GM18951 (cell line): Measurements from ENCODE around the gene ZNF771.
A peak's percentile ranks its signal among the peaks of the same experiment; 100 is the strongest.

ENCODE experiments used
- POLR2A ChIP-seq: IDR thresholded peaks from 4 replicates; pipeline ENCODE4 v1.6.1; 2011; ENCODE audit warnings: mild to moderate bottlenecking; ENCODE audit not compliant: insufficient read length, insufficient read depth; ENCODE audit errors: extremely low read depth
- in situ Hi-C: fragments of 300-500 bp; cut with MboI; formaldehyde crosslinking; loops from one replicate; pipeline ENCODE4 v1.12.0; 2022; ENCODE audit warnings: low sequenced_read_pairs, mixed read lengths, inconsistent platforms; ENCODE audit not compliant: unreplicated experiment

Gene ZNF771

DNA sequence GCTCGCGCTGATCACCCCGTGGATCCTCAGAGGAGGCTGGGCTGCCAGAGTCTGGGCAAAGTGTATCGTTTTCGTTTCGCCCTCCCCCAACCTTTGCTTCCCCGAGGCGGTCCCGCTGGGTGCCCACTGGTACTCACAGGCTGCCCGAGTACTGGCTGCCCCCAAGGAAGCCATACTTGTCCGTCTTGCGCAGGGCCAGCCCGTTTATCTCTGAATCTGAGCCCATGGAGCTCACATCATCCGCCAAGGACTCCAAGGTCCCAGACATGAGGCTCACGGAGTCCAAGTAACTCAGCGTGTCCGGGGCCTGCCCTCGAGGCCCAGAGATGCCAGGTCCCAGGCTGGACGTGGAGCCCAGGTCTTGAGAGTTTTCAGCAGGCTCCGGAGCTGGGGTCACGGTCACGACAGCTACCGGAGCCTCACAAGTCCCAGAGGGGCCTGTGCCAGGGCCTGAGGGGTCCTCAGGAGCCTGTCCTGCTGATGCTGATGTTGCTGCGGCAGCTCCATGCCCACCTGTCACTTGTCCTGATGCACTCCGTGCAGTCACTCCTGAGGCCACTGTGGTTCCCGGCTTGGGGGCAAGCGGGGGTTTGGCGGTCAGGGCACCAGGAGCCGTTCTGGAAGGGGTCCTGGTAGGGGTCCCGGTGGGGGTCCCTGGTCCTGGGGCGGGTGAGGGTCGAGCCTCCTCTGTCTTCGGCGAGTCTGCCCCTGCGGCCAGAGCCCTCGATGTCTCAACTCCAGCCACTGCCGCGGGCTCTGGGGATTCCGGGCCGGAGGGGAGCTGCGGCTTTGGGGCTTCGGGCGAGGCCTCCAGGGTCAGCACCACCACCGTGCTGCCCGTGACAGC, 38.1 kb upstream of the ZNF771 start:
- TF ChIP-seq POLR2A = no peak
- in situ Hi-C loops = no loop called here

DNA sequence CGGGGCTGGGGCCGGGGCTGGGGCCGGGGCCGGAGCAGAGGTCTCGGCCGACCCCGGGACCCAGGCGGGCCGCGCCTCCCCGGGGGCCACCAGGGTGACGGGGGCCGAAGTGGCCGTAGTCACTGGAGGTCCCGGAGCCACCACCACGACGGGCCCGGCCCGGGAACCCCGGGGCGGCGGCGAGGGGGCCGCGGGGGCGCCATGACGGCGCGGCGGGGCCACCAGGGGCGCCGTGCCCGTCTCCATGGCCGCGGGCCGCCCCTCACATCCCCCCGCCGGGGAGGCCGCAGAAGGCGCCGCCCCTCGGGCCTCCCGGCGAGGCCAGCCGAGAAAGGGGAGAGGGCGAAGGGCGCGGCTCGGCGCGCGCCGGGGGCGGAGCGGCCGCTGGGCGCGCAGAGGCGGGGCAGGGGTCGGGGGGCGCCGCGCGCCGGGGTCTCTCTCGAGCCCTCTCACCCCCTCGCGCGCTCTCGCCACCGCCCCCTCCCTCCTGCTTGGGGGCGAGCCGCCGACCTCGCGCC, 37.4 kb upstream of the ZNF771 start:
- in situ Hi-C loops = no loop called here
- TF ChIP-seq POLR2A = peak; percentile 73

DNA sequence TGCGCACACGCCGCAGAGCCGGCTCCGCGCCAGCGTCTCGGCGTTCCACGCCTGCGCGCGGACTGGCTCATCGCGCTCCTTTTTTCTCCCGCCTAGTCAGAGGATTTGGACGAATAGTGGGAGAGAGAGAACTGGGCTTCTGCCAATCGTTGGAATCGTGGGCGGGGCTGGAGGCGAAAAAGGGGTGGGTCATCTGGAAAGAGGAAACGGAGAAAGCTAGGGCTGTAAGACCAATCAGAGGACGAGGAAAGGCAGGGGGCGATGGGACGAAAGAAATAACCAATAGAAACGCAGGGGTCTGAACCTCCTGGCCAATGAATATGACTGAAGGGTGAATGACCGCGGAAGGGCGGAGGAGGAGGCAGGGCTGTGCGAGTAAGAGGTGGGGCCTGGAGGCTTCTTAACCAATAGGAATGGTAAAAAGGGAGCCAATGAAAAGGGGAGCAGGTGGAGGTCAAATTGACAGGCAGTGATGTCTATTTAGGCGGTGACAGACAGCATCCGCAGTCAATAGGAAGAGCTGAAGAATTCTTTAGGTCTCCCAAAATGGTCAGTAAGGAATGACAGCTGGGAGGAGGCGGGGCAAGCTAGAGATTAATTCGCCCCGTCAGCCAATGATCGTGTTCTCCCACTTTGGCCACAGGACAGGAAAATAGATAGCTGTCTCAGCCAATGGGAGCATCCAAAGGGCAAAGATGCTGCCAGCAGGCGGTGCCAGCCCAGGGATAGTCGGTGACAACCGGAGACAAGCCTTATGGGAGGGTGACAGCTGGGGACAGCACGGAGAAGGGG, 36.8 kb upstream of the ZNF771 start, which contains the start of gene TBC1D10B:
TBC1D10B (minus strand) TSS at position 39 of the 792 bp plus-strand sequence. CDS start 311 bp downstream, outside the sequence.
- in situ Hi-C loops = no loop called here
- no peak for TF ChIP-seq POLR2A

DNA sequence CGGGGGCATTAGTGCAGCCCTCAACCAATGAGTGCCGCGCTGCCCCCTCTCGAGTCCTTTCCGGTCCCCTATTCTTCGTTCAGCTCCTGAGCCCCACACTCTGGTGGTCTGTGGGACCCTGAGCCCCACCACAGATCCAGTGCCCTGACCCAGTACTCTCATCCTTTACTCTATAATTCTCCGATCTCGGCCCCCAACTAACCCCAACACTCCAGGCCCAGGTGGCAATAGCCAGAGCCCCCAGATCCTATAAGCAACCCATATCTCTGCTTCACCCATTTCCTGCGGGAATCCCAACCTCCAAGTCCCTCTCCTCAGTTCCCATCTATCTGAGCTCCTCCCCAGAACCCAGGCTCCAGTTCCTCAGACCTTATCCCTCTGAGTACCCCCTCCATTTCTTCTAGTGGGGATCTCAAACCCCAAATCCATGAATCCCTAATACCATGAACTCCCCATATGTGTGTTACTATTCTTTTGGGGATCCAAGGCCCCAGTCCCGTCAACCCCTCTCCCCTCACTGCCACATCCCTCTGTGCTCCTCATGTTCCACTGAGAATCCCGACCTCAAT, 36.1 kb upstream of the ZNF771 start:
- peak; percentile 68 for TF ChIP-seq POLR2A
- in situ Hi-C loops = no loop called here

DNA sequence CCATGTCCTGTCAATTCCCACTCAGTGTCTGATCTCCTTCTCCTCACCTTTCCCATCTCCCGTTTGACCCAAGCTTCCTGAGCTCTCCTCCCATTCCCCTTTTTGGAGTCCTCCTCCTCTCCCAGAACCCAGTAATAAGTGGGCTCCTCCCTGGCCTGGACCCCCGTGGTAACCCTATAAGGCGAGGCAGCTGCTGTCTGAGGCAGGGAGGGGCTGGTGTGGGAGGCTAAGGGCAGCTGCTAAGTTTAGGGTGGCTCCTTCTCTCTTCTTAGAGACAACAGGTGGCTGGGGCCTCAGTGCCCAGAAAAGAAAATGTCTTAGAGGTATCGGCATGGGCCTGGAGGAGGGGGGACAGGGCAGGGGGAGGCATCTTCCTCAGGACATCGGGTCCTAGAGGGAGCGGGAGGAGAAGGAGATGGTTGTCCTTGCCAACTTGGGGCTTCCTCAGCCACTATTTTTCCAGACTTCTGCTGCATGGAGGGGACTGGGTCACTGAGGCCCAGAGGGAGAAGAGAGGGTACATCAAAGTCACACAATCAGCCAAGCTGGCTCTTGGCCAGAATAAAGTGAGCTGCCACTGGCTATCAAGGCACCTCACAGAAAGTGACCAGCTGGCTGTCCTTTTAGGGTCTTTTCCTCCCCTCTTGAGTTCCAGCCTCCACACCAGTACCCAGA, 35.2 kb upstream of the ZNF771 start:
- TF ChIP-seq POLR2A = no peak
- in situ Hi-C loops = no loop called here

DNA sequence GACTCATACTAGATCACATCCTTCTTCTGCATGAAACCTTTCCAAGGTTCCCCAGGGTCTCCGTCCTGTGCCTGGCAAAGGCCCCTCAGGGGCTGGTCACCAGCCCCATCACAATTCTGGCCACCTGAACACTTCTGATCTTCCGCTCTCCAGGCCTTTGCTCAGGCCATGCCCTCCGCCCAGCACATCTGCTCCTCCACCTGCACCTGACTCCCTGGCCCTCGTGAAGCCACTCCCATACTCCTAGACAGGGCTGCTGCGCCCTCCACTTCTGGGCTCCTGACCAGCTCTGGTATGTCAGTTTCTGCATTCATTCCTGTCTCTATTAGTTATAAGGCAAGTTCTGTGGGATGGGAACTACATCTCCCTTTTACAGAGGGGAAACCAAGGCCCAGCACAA, 34.7 kb upstream of the ZNF771 start:
- no peak for TF ChIP-seq POLR2A
- in situ Hi-C loops = no loop called here

DNA sequence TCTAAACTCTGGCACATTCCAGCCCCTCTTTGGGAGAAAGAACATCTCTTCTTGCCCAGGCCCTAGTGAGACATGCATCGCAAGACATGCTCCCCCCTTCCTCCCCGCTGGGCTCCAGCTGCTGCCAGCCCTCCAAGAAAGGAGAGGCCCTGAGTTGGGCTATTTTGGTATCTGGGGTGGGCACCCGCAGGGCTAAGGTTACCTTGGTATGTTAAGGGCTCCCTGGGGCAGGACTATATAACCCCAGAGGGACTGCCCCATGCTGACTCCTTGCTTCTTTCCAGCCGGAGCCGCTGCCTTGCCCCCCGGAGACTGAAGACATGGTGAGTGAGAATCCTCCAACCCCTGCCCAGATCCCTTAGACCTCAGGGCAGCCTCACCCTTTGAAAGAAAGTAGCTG, 32.9 kb upstream of the ZNF771 start, which contains the start of gene MYL11:
MYL11 (plus strand) TSS at position 265 of the 400 bp plus-strand sequence; CDS start at position 321, 56 bp downstream.
- no peak for TF ChIP-seq POLR2A
- in situ Hi-C loops = no loop called here

DNA sequence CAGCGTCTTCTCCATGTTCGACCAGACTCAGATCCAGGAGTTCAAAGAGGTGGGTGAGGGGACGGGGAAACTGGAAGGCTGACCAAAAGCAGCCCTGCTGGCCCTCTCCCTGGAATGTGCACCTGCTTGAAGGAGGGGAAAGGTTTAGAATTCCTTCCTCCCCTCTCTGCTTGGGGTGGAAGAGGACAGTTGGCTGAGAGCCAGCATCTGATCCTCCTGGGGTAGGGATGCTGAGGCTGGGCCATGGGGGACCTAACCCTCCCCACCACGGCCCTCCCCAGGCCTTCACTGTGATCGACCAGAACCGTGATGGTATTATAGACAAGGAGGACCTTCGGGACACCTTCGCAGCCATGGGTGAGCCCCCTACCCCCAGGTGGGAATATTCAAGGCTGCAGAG, 31.5 kb upstream of the ZNF771 start:
- in situ Hi-C loops = no loop called here
- no peak for TF ChIP-seq POLR2A

DNA sequence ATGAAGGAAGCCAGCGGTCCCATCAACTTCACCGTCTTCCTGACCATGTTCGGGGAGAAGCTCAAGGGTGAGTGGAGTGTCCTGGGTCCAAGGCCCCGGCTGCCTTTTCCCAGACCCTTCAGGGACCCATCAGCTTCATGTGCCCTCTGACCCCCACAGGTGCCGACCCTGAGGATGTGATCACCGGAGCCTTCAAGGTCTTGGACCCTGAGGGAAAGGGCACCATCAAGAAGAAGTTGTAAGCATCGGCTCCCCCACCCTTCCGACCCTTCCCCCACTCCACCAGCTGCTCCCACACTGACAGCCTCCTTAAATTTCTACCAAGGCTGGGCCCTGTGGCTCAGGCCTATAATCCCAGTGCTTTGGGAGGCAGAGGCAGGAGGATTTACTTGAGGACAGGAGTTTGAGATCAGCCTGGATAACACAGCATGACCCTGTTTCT, 30.9 kb upstream of the ZNF771 start:
- TF ChIP-seq POLR2A = no peak
- in situ Hi-C loops = no loop called here

DNA sequence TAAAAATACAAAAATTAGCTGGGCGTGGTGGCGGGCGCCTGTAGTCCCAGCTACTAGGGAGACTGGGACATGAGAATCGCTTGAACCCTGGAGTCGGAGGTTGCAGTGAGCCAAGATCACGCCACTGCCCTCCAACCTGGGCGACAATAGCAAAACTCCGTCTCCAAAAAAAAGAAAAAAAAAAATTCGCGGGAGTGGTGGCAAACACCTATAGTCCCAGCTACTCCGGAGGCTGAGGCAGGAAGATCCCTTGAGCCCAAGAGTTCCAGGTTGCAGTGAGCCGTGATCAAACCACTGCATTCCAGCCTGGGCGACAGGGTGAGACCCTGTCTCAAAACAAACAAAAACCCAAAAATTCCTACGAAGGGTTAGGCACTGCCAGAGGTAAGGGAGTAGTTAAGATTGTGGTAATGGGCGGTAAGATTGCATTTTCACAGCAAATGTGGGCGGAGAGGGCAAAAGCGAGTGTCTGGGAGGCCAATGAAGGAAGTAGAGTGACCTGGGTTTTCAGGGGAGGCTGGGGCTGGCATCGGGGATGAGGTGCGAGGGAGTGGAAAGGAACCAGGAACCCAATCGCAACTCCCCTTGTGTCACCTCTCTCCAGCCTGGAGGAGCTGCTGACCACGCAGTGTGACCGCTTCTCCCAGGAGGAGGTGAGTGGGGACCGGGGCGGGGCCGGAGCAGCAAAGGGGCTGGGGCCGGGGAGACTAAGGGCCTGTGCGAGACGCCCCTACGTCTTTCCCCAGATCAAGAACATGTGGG, 30.2 kb upstream of the ZNF771 start:
- no peak for TF ChIP-seq POLR2A
- in situ Hi-C loops = no loop called here

DNA sequence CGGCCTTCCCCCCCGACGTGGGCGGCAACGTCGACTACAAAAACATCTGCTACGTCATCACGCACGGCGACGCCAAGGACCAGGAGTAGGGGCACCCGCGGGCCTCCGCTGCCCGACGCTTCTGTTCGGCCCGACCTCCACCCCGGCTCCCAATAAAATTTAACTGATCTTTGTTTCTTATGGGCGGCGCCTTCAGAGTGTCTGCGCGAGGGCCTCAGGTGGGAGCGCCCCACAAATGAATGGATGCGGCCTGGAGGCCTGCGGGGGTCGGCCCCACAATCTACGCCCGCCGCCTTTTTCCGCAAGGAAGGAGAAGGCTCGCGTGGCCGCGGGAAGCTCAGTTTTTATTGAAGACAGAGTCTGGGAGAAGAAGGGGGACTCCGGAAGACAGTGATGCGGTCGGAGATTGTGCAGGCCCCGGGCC, 29.6 kb upstream of the ZNF771 start:
- peak; percentile 56 for TF ChIP-seq POLR2A
- in situ Hi-C loops = no loop called here

DNA sequence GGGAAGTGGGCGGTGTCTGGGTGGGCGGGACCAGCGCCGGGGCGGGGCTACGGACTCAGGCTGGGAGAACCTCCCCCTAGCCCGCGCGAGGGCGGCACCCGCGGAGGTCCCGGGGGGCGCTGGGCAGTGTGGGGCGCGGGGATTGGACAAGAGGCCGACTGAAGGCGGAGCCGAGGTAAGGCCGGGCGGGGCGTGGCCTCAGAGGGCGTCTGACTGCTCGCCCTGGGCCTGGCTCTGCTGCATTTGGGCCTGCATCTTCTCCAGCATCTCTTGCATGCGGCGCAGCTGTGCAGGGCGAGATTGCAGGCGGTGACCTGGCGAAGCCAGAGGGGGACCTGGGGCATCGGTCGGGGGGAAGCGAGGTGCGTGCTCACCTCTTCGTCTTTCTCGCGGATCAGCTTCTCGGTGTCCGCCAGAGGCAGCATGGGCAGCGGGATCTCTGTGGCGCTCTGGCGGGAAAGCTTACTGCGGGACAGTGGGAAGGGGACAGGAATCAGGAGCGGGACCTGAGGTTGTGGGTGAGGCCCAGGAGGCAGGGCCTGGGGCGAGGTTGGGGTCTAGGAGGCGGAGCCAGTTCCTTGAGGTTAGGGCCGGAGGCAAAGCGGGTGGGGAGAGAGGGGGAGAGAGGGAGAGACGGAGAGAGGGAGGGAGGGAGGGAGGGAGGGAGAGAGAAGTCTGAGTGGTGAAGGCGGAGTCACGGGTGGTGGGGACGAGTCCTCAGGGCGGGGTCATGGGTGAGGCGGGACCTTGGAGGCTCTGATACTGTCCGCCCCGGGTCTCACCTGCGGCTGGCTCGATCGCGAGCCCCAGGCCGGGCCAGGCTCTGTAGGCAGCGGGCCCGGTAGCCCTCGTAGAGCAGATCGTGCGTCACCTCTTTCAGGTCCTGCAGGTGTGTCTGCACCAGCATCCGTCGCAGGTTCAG, 28.9 kb upstream of the ZNF771 start:
- in situ Hi-C loops = no loop called here

More for the DNA sequence above, 28.9 kb upstream of the ZNF771 start:
- peak; percentile 78 for TF ChIP-seq POLR2A
